GM12878 (cell line): ENCODE measurements around the gene LHB. TPM values are rescaled to one million over a fixed set of nuclear protein-coding genes. Genes with fewer than 3 reads are reported as not detected.
A peak's percentile ranks its signal among the peaks of the same experiment; 100 is the strongest.

ENCODE experiments used
- ATAC-seq: fragments of 200-7000 bp; cut with Tn5 transposase; 3 replicates; pipeline ENCODE4 v1.9.1; 2020; ENCODE audit warnings: mild to moderate bottlenecking, moderate library complexity
- BruUV-seq: library from RNA; stranded (reverse); fragments of 400-500 nt; replicated peaks from 2 replicates; lab custom pipeline; 2021; lab: Mats Ljungman, UMichigan
- CTCF ChIA-PET: fragments of 300-600 bp; sonication (Branson Sonifier 250); formaldehyde crosslinking; extraction: SDS; loops from one replicate; lab custom pipeline; 2021; ENCODE audit warnings: inconsistent platforms; lab: Yijun Ruan, JAX
- POLR2A ChIA-PET: fragments of 350-600 bp; formaldehyde crosslinking; extraction: SDS; loops from one replicate; lab custom pipeline; 2021; ENCODE audit warnings: inconsistent platforms; lab: Charles Lee
- RAD21 ChIA-PET: fragments of 300-600 bp; sonication (Branson Sonifier 250); formaldehyde crosslinking; loops from one replicate; lab custom pipeline; 2023; ENCODE audit warnings: antibody characterized with exemption; ENCODE audit not compliant: unreplicated experiment; lab: Charles Lee
- SMC1A ChIA-PET: fragments of 300-600 bp; sonication (Branson Sonifier 250); formaldehyde crosslinking; loops from one replicate; lab custom pipeline; 2023; ENCODE audit not compliant: unreplicated experiment, uncharacterized antibody; lab: Charles Lee
- DNase-seq: peaks from one replicate; pipeline ENCODE4 v3.0.0-alpha.2; 2011; ENCODE audit warnings: low read depth, low spot score
- FAIRE-seq: peaks from 3 replicates; lab custom pipeline; 2011; peaks lifted over from hg19 to GRCh38; lab: Jason Lieb, UNC
- H2AFZ ChIP-seq: 2 replicates; pipeline ENCODE4 v1.6.0; 2011; ENCODE audit warnings: low read depth, low read length, control low read depth; ENCODE audit not compliant: control insufficient read depth
- H3K27ac ChIP-seq: 2 replicates; pipeline ENCODE4 v1.5.1; 2011; ENCODE audit warnings: control low read depth; ENCODE audit not compliant: control insufficient read depth, insufficient read depth
- H3K27me3 ChIP-seq, 2 experiments: replicated peaks in 1 of 2; 2 replicates each; pipeline versions ENCODE4 v1.6.0 to v1.6.1; 2011; ENCODE audit warnings: low read length in 1 of 2; ENCODE audit not compliant: control insufficient read depth in 2 of 2, insufficient read depth in 2 of 2
- H3K36me3 ChIP-seq, 2 experiments: 2 replicates each; pipeline ENCODE4 v1.5.1; 2011; ENCODE audit warnings: low read length in 1 of 2; ENCODE audit not compliant: control insufficient read depth in 2 of 2, insufficient read depth in 2 of 2
- H3K4me1 ChIP-seq: 2 replicates; pipeline ENCODE4 v1.6.1; 2011; ENCODE audit warnings: mild to moderate bottlenecking, low read length, moderate library complexity, mixed read lengths; ENCODE audit not compliant: control insufficient read depth, insufficient read depth
- H3K4me2 ChIP-seq: 2 replicates; pipeline ENCODE4 v1.6.0; 2011; ENCODE audit warnings: control low read depth; ENCODE audit not compliant: control insufficient read depth, insufficient read depth
- H3K4me3 ChIP-seq: fragments of 200-600 bp; sonication (generic); 2 replicates; pipeline ENCODE4 v1.5.1; 2016
- H3K79me2 ChIP-seq: 2 replicates; pipeline ENCODE4 v1.6.0; 2011; ENCODE audit warnings: low read length; ENCODE audit not compliant: control insufficient read depth, insufficient read depth
- H3K9ac ChIP-seq: 2 replicates; pipeline ENCODE4 v1.8.0; 2011; ENCODE audit warnings: low read length, control low read depth, mixed read lengths; ENCODE audit not compliant: control insufficient read depth, insufficient read depth
- H3K9me3 ChIP-seq: replicated peaks from 3 replicates; pipeline ENCODE4 v1.5.1; 2011; ENCODE audit warnings: mild to moderate bottlenecking, low read length; ENCODE audit not compliant: control insufficient read depth, insufficient read depth
- H4K20me1 ChIP-seq: 2 replicates; pipeline ENCODE4 v1.6.0; 2011; ENCODE audit not compliant: control insufficient read depth, insufficient read depth
- HCFC1 ChIP-seq: fragments of 150-350 bp; IDR thresholded peaks from 2 replicates; pipeline ENCODE4 v1.6.1; 2014; ENCODE audit warnings: low read length
- MXI1 ChIP-seq: fragments of 150-350 bp; IDR thresholded peaks from 2 replicates; pipeline ENCODE4 v1.6.1; 2011; ENCODE audit warnings: low read depth, mild to moderate bottlenecking, inconsistent platforms, low read length, improper control_type of control experiment
- POLR2A ChIP-seq: IDR thresholded peaks from 2 replicates; pipeline ENCODE4 v1.6.1; 2011; ENCODE audit warnings: low read depth, mild to moderate bottlenecking, low read length
- POLR2AphosphoS2 ChIP-seq: IDR thresholded peaks from 2 replicates; pipeline ENCODE4 v1.6.1; 2011; ENCODE audit warnings: low read depth, mild to moderate bottlenecking, low read length, improper control_type of control experiment, moderate library complexity
- RAD21 ChIP-seq: IDR thresholded peaks from 2 replicates; pipeline ENCODE4 v1.6.1; 2011; ENCODE audit warnings: mild to moderate bottlenecking, low read depth, low read length, moderate library complexity; ENCODE audit not compliant: insufficient read depth
- SIX5 ChIP-seq: IDR thresholded peaks from 2 replicates; pipeline ENCODE4 v1.6.1; 2011; ENCODE audit warnings: mild to moderate bottlenecking, low read depth, low read length, moderate library complexity; ENCODE audit not compliant: severe bottlenecking
- SPI1 ChIP-seq: IDR thresholded peaks from 2 replicates; pipeline ENCODE4 v1.6.1; 2011; ENCODE audit warnings: low read depth, mild to moderate bottlenecking, low read length, moderate library complexity, borderline replicate concordance; ENCODE audit not compliant: insufficient read depth
- YBX1 ChIP-seq: fragments of 450-650 bp; IDR thresholded peaks from 2 replicates; pipeline ENCODE4 v1.6.1; 2016; ENCODE audit warnings: antibody characterized with exemption
- WGBS: methylation state at CpG from one replicate; pipeline ENCODE4 v1.1.6; 2016; ENCODE audit warnings: low lambda C conversion rate; ENCODE audit not compliant: insufficient replicate concordance, insufficient coverage; ENCODE audit errors: missing lambda C conversion rate; 5-methylcytosine and 5-hydroxymethylcytosine counted together
- in situ Hi-C: fragments of 300-500 bp; cut with MboI; formaldehyde crosslinking; loops from 9 replicates; pipeline ENCODE4 v1.14.3; 2018; ENCODE audit warnings: mixed read lengths
- intact Hi-C: fragments of 100-400 bp; cut with micrococcal nuclease; formaldehyde crosslinking; loops from one replicate; pipeline ENCODE4 v1.14.2; 2022; ENCODE audit not compliant: unreplicated experiment
- polyA plus RNA-seq, 11 experiments: library from polyadenylated mRNA; depleted of rRNA in 4 of 11; unstranded in 6 of 11; stranded (reverse) in 5 of 11; fragments of >200 nt; fragmentation: Nextera tagmentation in 4 of 11; fragmentation: Illumina TruSeq in 1 of 11; extraction: Ambion mirVana in 4 of 11; extraction: Trizol in 1 of 11; gene quantifications; 1 replicate in 1 of 11; 2 replicates in 10 of 11; pipeline versions ENCODE4 v1.2.1 to v1.2.3, GENCODE V29; 2011 to 2016; ENCODE audit warnings: inconsistent platforms in 2 of 11, missing spikeins in 2 of 11, low read depth in 1 of 11
- total RNA-seq, 4 experiments: library from RNA; depleted of rRNA in 3 of 4; stranded (reverse); fragments of >200 nt in 3 of 4; fragmentation: Illumina TruSeq in 1 of 4; extraction: Trizol in 1 of 4; gene quantifications; 2 replicates each; pipeline versions ENCODE4 v1.2.1 to v1.2.3, GENCODE V29; 2013 to 2021
- TF ChIP-seq, protein P1 (sequence below): fragments of 450-650 bp; IDR thresholded peaks from 2 replicates; pipeline ENCODE4 v1.6.1; 2018; ENCODE audit warnings: borderline replicate concordance, mild to moderate bottlenecking; ENCODE audit not compliant: partially characterized antibody

The LHB gene
- total and polyA plus RNA-seq, 10 of the 15 experiments (the other 5 are each of a cell fraction or from before 2014, with no cell fraction given) = 0.20 to 0.72 (median 0.46) TPM; not detected in 5

GRCh38 chr19:48987323-48987722 lies 29.6 kb downstream of the LHB start:
- CTCF ChIA-PET = interaction anchor here (0.6 to 2.5 kb wide), 5 partner anchors 7 to 199 kb away, joined by 3 to 11 read pairs (median 4); no protein-coding TSS in a partner anchor
- peaks cover 4 to 27% of the 10 kb centered on the region in 2 experiments; a peak in 3 of 4 replicates for H3K36me3 ChIP-seq

DNA sequence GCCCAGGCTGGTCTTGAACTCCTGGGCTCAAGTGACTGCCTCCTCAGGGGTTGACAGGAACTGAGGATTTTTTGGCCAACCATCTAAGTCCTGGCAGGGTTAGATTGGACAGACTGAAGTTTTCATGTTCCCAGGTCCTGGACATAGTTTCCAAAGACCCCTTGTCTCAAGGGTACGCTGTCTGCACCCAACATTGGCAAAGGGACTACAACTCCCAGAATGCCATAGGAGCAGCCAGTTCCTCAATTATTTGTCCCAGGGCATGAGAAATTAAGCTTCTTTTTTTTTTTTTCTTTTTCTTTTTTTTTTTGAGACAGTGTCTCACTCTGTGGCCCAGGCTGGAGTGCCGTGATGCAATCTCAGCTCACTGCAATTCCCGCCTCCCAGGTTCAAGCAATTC lies 30.7 kb downstream of the LHB start:
- no TSS peak for BruUV-seq
- TF ChIP-seq SPI1 (peak; percentile 55; the same call in 1 of the 2 replicates), POLR2A (no peak), HCFC1 (peak; percentile 51; the same call in 1 of the 2 replicates), SIX5 (peak; percentile 43)
- TF ChIP-seq, protein P1, sequence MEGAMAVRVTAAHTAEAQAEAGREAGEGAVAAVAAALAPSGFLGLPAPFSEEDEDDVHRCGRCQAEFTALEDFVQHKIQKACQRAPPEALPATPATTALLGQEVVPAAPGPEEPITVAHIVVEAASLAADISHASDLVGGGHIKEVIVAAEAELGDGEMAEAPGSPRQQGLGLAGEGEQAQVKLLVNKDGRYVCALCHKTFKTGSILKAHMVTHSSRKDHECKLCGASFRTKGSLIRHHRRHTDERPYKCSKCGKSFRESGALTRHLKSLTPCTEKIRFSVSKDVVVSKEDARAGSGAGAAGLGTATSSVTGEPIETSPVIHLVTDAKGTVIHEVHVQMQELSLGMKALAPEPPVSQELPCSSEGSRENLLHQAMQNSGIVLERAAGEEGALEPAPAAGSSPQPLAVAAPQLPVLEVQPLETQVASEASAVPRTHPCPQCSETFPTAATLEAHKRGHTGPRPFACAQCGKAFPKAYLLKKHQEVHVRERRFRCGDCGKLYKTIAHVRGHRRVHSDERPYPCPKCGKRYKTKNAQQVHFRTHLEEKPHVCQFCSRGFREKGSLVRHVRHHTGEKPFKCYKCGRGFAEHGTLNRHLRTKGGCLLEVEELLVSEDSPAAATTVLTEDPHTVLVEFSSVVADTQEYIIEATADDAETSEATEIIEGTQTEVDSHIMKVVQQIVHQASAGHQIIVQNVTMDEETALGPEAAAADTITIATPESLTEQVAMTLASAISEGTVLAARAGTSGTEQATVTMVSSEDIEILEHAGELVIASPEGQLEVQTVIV = no peak
- in situ Hi-C loops (no loop called here), intact Hi-C loops (no loop called here)
- DNase-seq (no peak), ATAC-seq (no peak), FAIRE-seq (no peak)
- H3K9me3 ChIP-seq = no peaks in the 10 kb centered on the region
- H3K9ac ChIP-seq = no peak overlapping the region
- ChIA-PET RAD21 (no interaction called here), CTCF (interaction anchor here (1.1 to 2.1 kb wide), 2 partner anchors 12 to 14 kb away, joined by 3 to 11 read pairs; no protein-coding TSS in a partner anchor), POLR2A (interaction anchor here (0.6 kb wide), 1 partner anchor 12 kb away, joined by 4 read pairs; no protein-coding TSS in a partner anchor), SMC1A (no interaction called here)
- WGBS = 93% methylated on average over 2 of the region's 3 CpGs
- peaks cover 10% of the 10 kb centered on the region for H3K79me2 ChIP-seq
- H4K20me1 ChIP-seq = no peaks in the 10 kb centered on the region
- no peaks in the 10 kb centered on the region for H3K27me3 ChIP-seq
- H3K4me1 ChIP-seq = peaks cover 3% of the 10 kb centered on the region
- no peak overlapping the region for H3K27ac ChIP-seq
- H3K4me3 ChIP-seq = no peak overlapping the region
- H2AFZ ChIP-seq = no peak overlapping the region
- no peak overlapping the region for H3K4me2 ChIP-seq
- H3K36me3 ChIP-seq = peaks cover 4 to 27% of the 10 kb centered on the region in 2 experiments; a peak in 3 of 4 replicates

More at GRCh38 chr19:48987323-48987722, 29.6 kb downstream of the LHB start:
- intact Hi-C loops = no loop called here
- no peaks in the 10 kb centered on the region for H3K9me3 ChIP-seq
- TF ChIP-seq POLR2AphosphoS2 (no peak), RAD21 (no peak), YBX1 (no peak), MXI1 (no peak)
- H3K27me3 ChIP-seq = no peaks in the 10 kb centered on the region
- H3K27ac ChIP-seq = no peak overlapping the region
- ATAC-seq (no peak), DNase-seq (no peak), FAIRE-seq (no peak)
- H3K4me3 ChIP-seq = no peak overlapping the region
- ChIA-PET POLR2A (no interaction called here), RAD21 (no interaction called here), SMC1A (interaction anchor here (0.7 kb wide), 1 partner anchor 21 kb away, joined by 3 read pairs; no protein-coding TSS in a partner anchor)
- peaks cover 3% of the 10 kb centered on the region for H3K4me1 ChIP-seq
- H3K4me2 ChIP-seq = no peak overlapping the region
- no peak overlapping the region for H3K9ac ChIP-seq
- BruUV-seq = no TSS peak
- no peaks in the 10 kb centered on the region for H4K20me1 ChIP-seq
- in situ Hi-C loops = no loop called here
- peaks cover 20% of the 10 kb centered on the region for H3K79me2 ChIP-seq
- H2AFZ ChIP-seq = no peak overlapping the region
- WGBS = 84% methylated on average over 7 of the region's 7 CpGs
